ENCODE results near the gene SLC48A1.

SLC48A1 gene

DNA sequence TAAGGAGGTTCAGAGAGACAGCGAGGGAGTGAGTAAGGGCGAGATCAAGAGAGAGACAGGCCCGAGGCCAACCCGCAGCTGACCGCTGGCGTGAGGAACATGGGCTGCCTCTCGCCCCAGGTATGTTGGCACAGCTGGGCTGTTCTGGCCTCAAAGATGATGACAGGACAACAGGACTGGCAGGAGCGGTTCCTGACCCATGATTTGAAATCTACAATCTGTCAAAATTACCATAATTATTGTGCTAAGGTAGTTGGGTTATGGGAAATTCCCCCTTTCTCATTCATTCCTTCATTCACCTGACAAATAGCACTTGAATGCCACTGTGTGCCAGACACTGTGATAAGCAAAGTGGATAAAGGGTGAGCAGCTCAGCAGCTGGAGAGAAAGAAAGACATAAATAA lies 42.7 kb upstream of the SLC48A1 start:
- no peak for DNase-seq (ENCODE audit: extremely low spot score)
- ChIA-PET POLR2A (no interaction called here), CTCF (no interaction called here)
- TF ChIP-seq TARDBP (IDR thresholded peaks at IDR 0.05) (no peak), FOXA1 (IDR thresholded peaks at IDR 0.05) (no peak), ARNT (IDR thresholded peaks at IDR 0.05) (no peak), ELF4 (IDR thresholded peaks at IDR 0.05) (no peak), ZNF384 (IDR thresholded peaks at IDR 0.05) (no peak), BHLHE40 (IDR thresholded peaks at IDR 0.05; ENCODE audit: borderline replicate concordance) (no peak), NFRKB (IDR thresholded peaks at IDR 0.05) (no peak), LEF1 (IDR thresholded peaks at IDR 0.05; ENCODE audit: borderline replicate concordance) (no peak), SP1 (IDR thresholded peaks at IDR 0.05) (no peak), FOXK2 (IDR thresholded peaks at IDR 0.05) (no peak)

DNA sequence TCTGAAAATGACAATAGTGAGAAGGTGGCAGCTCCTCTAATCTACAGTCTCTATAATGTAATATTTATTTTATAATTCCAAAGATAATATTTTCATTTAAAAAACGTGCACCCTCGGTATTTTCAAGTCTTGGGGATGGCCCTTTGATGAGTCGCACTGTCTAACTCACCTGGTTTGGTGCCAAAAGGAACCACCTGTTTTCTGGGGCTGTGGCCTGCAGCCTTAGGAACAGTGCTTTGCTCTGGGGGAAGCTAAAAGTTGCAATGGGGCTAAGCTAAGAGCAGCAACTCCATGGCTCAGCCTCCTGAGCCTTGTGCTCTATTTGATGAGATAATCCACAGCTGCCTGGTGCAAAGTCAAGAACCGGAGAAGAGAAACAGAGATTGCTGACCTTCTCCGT lies 41.3 kb upstream of the SLC48A1 start:
- TF ChIP-seq TARDBP (IDR thresholded peaks at IDR 0.05) = no peak
- no peak for TF ChIP-seq FOXM1 (IDR thresholded peaks at IDR 0.05; ENCODE audit: borderline replicate concordance)
- TF ChIP-seq ELF4 (IDR thresholded peaks at IDR 0.05) = no peak
- no peak for TF ChIP-seq SP1 (IDR thresholded peaks at IDR 0.05)
- no peak for TF ChIP-seq L3MBTL2 (conservative IDR thresholded peaks at IDR 0.05)
- no peak for TF ChIP-seq SUZ12 (IDR thresholded peaks at IDR 0.05)
- TF ChIP-seq NFRKB (IDR thresholded peaks at IDR 0.05) = no peak
- no peak for TF ChIP-seq FOXK2 (IDR thresholded peaks at IDR 0.05)
- TF ChIP-seq CTBP1 (IDR thresholded peaks at IDR 0.05; ENCODE audit: borderline replicate concordance) = no peak
- no peak for TF ChIP-seq BHLHE40 (IDR thresholded peaks at IDR 0.05; ENCODE audit: borderline replicate concordance)
- TF ChIP-seq HDGF (IDR thresholded peaks at IDR 0.05; ENCODE audit: borderline replicate concordance) = no peak
- no peak for TF ChIP-seq FOXA1 (IDR thresholded peaks at IDR 0.05)
- POLR2A ChIA-PET = interaction anchor here (1.1 kb wide), 1 partner anchor 25 kb away, joined by 3 read pairs; no protein-coding TSS in a partner anchor
- DNase-seq (ENCODE audit: extremely low spot score) = no peak
- CTCF ChIA-PET = interaction anchor here (0.5 to 1.5 kb wide), 3 partner anchors 16 to 108 kb away, joined by 3 read pairs; no protein-coding TSS in a partner anchor

DNA sequence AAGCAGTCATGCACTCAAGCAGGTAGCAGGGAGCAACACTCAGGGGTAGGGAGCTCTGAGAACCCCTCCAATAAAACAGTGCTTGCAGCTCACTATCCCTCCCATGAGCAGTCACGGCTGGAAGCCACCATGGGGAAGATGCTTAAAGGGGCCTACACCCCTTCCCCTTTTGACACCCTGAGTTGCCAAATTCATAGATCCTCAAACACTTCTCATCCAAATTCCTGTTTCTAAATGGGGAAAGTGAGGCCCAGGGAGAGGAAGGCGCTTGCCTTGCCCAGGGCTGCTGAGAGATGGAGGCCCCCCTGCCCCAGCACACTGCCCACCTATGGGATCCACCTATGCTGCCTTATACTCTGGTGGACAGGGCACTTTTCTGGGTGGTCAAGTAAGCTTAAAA lies 40.5 kb upstream of the SLC48A1 start:
- no peak for TF ChIP-seq BHLHE40 (IDR thresholded peaks at IDR 0.05; ENCODE audit: borderline replicate concordance)
- TF ChIP-seq LEF1 (IDR thresholded peaks at IDR 0.05; ENCODE audit: borderline replicate concordance) = no peak
- TF ChIP-seq ELF4 (IDR thresholded peaks at IDR 0.05) = no peak
- no peak for TF ChIP-seq SP1 (IDR thresholded peaks at IDR 0.05)
- TF ChIP-seq FOXK2 (IDR thresholded peaks at IDR 0.05) = no peak
- TF ChIP-seq, protein P1, sequence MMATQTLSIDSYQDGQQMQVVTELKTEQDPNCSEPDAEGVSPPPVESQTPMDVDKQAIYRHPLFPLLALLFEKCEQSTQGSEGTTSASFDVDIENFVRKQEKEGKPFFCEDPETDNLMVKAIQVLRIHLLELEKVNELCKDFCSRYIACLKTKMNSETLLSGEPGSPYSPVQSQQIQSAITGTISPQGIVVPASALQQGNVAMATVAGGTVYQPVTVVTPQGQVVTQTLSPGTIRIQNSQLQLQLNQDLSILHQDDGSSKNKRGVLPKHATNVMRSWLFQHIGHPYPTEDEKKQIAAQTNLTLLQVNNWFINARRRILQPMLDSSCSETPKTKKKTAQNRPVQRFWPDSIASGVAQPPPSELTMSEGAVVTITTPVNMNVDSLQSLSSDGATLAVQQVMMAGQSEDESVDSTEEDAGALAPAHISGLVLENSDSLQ (IDR thresholded peaks at IDR 0.05) = no peak
- TF ChIP-seq FOXA1 (IDR thresholded peaks at IDR 0.05) = no peak
- TF ChIP-seq HDGF (IDR thresholded peaks at IDR 0.05; ENCODE audit: borderline replicate concordance) = no peak
- TF ChIP-seq L3MBTL2 (conservative IDR thresholded peaks at IDR 0.05) = no peak
- TF ChIP-seq CTBP1 (IDR thresholded peaks at IDR 0.05; ENCODE audit: borderline replicate concordance) = no peak
- TF ChIP-seq SUZ12 (IDR thresholded peaks at IDR 0.05) = no peak
- no peak for TF ChIP-seq FOXM1 (IDR thresholded peaks at IDR 0.05; ENCODE audit: borderline replicate concordance)
- TF ChIP-seq TARDBP (IDR thresholded peaks at IDR 0.05) = no peak
- no peak for TF ChIP-seq NFRKB (IDR thresholded peaks at IDR 0.05)
- no peak for TF ChIP-seq ZNF384 (IDR thresholded peaks at IDR 0.05)
- TF ChIP-seq ARNT (IDR thresholded peaks at IDR 0.05) = no peak
- POLR2A ChIA-PET = interaction anchor here (1.1 to 1.4 kb wide), 2 partner anchors 26 to 37 kb away, joined by 3 read pairs; no protein-coding TSS in a partner anchor
- DNase-seq (ENCODE audit: extremely low spot score) = no peak
- CTCF ChIA-PET = interaction anchor here (1.4 to 1.9 kb wide), 4 partner anchors 9 to 106 kb away, joined by 3 to 9 read pairs (median 6); no protein-coding TSS in a partner anchor

DNA sequence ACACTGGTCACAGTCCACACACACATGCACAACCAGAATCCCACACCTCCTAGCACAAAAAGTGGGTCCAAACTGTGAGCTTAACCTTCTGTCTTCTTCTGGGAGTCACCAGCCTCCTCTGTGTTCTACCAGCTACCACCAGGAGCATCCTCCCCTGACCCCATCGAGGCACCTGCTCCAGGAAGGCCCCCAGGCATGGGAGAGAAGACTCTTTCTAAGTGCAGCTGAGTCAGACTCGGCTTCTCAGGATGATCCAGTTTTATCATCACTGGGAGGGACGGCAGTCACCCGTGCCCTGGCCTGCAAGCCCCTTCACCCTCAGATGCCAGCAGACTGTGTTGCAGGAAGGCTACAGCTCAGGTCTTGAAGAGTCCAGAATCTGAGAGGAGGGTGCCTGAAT lies 39.9 kb upstream of the SLC48A1 start:
- ChIA-PET POLR2A (interaction anchor here (0.7 to 1.4 kb wide), 2 partner anchors 28 to 37 kb away, joined by 3 read pairs; no protein-coding TSS in a partner anchor), CTCF (interaction anchor here (1.4 to 1.9 kb wide), 5 partner anchors 8 to 105 kb away, joined by 3 to 9 read pairs (median 6); no protein-coding TSS in a partner anchor)
- no peak for DNase-seq (ENCODE audit: extremely low spot score)
- TF ChIP-seq BHLHE40 (IDR thresholded peaks at IDR 0.05; ENCODE audit: borderline replicate concordance) (no peak), ARNT (IDR thresholded peaks at IDR 0.05) (no peak), SP1 (IDR thresholded peaks at IDR 0.05) (no peak), SUZ12 (IDR thresholded peaks at IDR 0.05) (no peak)

DNA sequence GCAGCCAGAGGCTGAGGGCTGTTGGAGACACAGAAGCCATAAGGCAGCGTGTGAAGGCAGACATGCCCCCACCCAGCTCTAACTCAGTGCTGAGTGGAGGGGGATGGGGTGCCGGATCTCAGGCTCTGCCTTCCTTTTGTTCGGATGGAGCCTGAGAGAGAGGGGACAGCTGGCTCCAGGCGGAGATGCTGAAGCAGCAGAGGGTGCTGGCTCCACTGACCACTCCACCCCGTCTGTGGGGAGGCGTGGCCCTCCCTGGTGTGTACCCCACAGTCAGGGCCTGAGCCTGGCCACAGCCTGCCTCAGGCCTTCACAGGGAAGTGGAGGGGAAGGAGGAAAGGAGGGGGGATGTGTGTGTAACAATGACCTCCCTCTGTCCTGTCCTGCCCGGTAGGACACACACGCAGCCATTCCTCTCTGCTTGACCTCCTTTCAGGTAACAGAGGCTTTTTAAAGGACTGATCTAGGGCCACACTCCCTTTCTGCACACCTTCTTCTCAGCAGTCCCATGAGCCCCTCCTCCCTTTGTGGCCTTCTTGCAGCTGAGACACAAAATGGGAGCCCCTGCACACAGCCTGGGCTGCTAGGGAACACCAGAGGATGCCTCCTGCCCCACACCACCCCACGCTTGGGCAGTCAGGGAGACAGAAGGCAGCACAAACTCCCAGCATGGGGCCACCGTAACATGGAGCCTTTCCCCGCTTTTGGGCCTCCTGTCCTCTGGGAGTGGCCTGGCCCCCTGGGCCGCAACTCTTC lies 38.1 kb upstream of the SLC48A1 start:
- TF ChIP-seq BHLHE40 (IDR thresholded peaks at IDR 0.05; ENCODE audit: borderline replicate concordance) (no peak), LEF1 (IDR thresholded peaks at IDR 0.05; ENCODE audit: borderline replicate concordance) (no peak), CTBP1 (IDR thresholded peaks at IDR 0.05; ENCODE audit: borderline replicate concordance) (no peak), NFRKB (IDR thresholded peaks at IDR 0.05) (no peak), SUZ12 (IDR thresholded peaks at IDR 0.05) (no peak), HDGF (IDR thresholded peaks at IDR 0.05; ENCODE audit: borderline replicate concordance) (no peak), FOXA1 (IDR thresholded peaks at IDR 0.05) (no peak), L3MBTL2 (conservative IDR thresholded peaks at IDR 0.05) (no peak), SP1 (IDR thresholded peaks at IDR 0.05) (no peak), ZNF384 (IDR thresholded peaks at IDR 0.05) (no peak), FOXK2 (IDR thresholded peaks at IDR 0.05) (no peak), ELF4 (IDR thresholded peaks at IDR 0.05) (no peak), FOXM1 (IDR thresholded peaks at IDR 0.05; ENCODE audit: borderline replicate concordance) (no peak), ARNT (IDR thresholded peaks at IDR 0.05) (no peak), TARDBP (IDR thresholded peaks at IDR 0.05) (no peak)
- TF ChIP-seq, protein P1 (IDR thresholded peaks at IDR 0.05) = no peak
- DNase-seq (ENCODE audit: extremely low spot score) = no peak
- CTCF ChIA-PET = no interaction called here
- POLR2A ChIA-PET = interaction anchor here (1.2 kb wide), 1 partner anchor 28 kb away, joined by 4 read pairs; no protein-coding TSS in a partner anchor

DNA sequence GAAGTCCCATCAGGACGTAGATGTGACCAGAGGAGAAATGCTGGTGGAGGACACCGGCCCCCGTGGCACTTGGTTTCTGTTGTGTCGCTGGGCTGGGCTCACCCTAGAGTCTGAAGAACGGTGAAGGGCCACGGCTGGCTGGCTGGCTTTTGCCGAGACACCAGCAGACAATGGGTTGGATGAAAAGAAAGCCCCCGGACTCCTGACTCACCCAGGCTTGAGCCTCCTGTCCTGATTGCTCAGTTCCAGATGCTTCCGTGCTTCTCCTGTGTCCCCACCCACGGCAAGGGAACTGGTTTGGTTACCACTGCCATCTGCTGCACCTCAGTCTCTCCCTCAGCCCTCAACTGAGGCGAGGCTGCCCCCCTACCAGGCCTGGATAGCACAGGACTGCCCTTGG lies 37.4 kb upstream of the SLC48A1 start:
- POLR2A ChIA-PET = interaction anchor here (1.2 kb wide), 1 partner anchor 29 kb away, joined by 4 read pairs; no protein-coding TSS in a partner anchor
- DNase-seq (ENCODE audit: extremely low spot score) = no peak
- TF ChIP-seq TARDBP (IDR thresholded peaks at IDR 0.05) (no peak), SP1 (IDR thresholded peaks at IDR 0.05) (no peak), FOXM1 (IDR thresholded peaks at IDR 0.05; ENCODE audit: borderline replicate concordance) (no peak), FOXK2 (IDR thresholded peaks at IDR 0.05) (no peak), LEF1 (IDR thresholded peaks at IDR 0.05; ENCODE audit: borderline replicate concordance) (no peak), NFRKB (IDR thresholded peaks at IDR 0.05) (no peak), BHLHE40 (IDR thresholded peaks at IDR 0.05; ENCODE audit: borderline replicate concordance) (no peak), L3MBTL2 (conservative IDR thresholded peaks at IDR 0.05) (no peak), SUZ12 (IDR thresholded peaks at IDR 0.05) (no peak), HDGF (IDR thresholded peaks at IDR 0.05; ENCODE audit: borderline replicate concordance) (no peak), ELF4 (IDR thresholded peaks at IDR 0.05) (no peak), FOXA1 (IDR thresholded peaks at IDR 0.05) (no peak)
- CTCF ChIA-PET = interaction anchor here (1.1 to 1.6 kb wide), 4 partner anchors 18 to 102 kb away, joined by 3 to 7 read pairs (median 4); no protein-coding TSS in a partner anchor

Measured in HEK293T (cell line).